Measurements from ENCODE around the gene ZSWIM1.
"Not testable (repeated sequence)": the region's sequence is repeated elsewhere in the genome, so short reads cannot be mapped to it uniquely, and the experiment has no call there.

Gene ZSWIM1

GRCh38 chr20:45857114-45857881 is 23.7 kb upstream of the ZSWIM1 start, which contains the start of the genes ACOT8 and ZSWIM3:
Gene ACOT8 (minus strand): TSS chr20:45857392. CDS start chr20:45857315, 77 bp downstream.
Gene ZSWIM3 (plus strand): TSS chr20:45857614. CDS start chr20:45857826, 212 bp downstream.
- DNase-seq, result peak; percentile 100

- DNase-seq, result peak; percentile 65
These were observed 23.2 kb upstream of the ZSWIM1 start for GRCh38 chr20:45857882-45858216.

GRCh38 chr20:45859916-45860315 is 21.1 kb upstream of the ZSWIM1 start:
- no peak for DNase-seq

- DNase-seq, result no peak
These were observed 20.3 kb upstream of the ZSWIM1 start for GRCh38 chr20:45860560-45861220.

GRCh38 chr20:45861221-45862075 is 19.6 kb upstream of the ZSWIM1 start:
- no peak for DNase-seq

GRCh38 chr20:45863543-45864470 is 17.2 kb upstream of the ZSWIM1 start:
- DNase-seq, result no peak

GRCh38 chr20:45866454-45866853 is 14.6 kb upstream of the ZSWIM1 start:
- DNase-seq, result no peak

GRCh38 chr20:45867136-45867818 is 13.8 kb upstream of the ZSWIM1 start:
- DNase-seq, result no peak

- DNase-seq, result no peak
These were observed 13.2 kb upstream of the ZSWIM1 start for GRCh38 chr20:45867819-45868176.

- no peak for DNase-seq
These were observed 8.4 kb upstream of the ZSWIM1 start for GRCh38 chr20:45872626-45873025.

GRCh38 chr20:45873409-45874103 is 7.5 kb upstream of the ZSWIM1 start:
- no peak for DNase-seq

- DNase-seq, result not testable (repeated sequence)
These were observed 6.9 kb upstream of the ZSWIM1 start for GRCh38 chr20:45874104-45874481.

- no peak for DNase-seq
These were observed 6.5 kb upstream of the ZSWIM1 start for GRCh38 chr20:45874576-45874975.

- DNase-seq, result no peak
These were observed 2.8 kb upstream of the ZSWIM1 start for GRCh38 chr20:45878076-45878761.

- no peak for DNase-seq
These were observed 1.6 kb downstream of the ZSWIM1 start for GRCh38 chr20:45882469-45883099.

GRCh38 chr20:45883100-45883469 is 2.1 kb downstream of the ZSWIM1 start:
- DNase-seq, result no peak

GRCh38 chr20:45886590-45887345 is 5.7 kb downstream of the ZSWIM1 start:
- DNase-seq, result no peak

GRCh38 chr20:45887346-45887715 is 6.3 kb downstream of the ZSWIM1 start, which contains the start of gene SPATA25:
Gene SPATA25 (minus strand): TSS chr20:45887622. CDS start chr20:45887590, 32 bp downstream.
- DNase-seq, result no peak

- no peak for DNase-seq
These were observed 7.7 kb downstream of the ZSWIM1 start for GRCh38 chr20:45888681-45889080.

Measured in activated CD4-positive, alpha-beta T cell treated with anti-CD3 and anti-CD28 coated beads, Interleukin-2, Interleukin-6, amounts not matched to agents 100 ng/mL and 50 ng/mL, durations not matched to agents 16 hours and 8 hours (primary cell).